GM18873 (cell line): ENCODE data around the gene NDST1.

Experiments
- ATAC-seq: cut with Tn5 transposase; IDR thresholded peaks from one replicate; pipeline ENCODE4 v1.9.1; 2021; ENCODE audit warnings: mild to moderate bottlenecking, moderate library complexity, moderate number of reproducible peaks; ENCODE audit not compliant: unreplicated experiment, low FRiP score

NDST1 gene

GRCh38 chr5:150582241-150583109 lies 74.5 kb downstream of the NDST1 start:
- no peak for ATAC-seq

DNA sequence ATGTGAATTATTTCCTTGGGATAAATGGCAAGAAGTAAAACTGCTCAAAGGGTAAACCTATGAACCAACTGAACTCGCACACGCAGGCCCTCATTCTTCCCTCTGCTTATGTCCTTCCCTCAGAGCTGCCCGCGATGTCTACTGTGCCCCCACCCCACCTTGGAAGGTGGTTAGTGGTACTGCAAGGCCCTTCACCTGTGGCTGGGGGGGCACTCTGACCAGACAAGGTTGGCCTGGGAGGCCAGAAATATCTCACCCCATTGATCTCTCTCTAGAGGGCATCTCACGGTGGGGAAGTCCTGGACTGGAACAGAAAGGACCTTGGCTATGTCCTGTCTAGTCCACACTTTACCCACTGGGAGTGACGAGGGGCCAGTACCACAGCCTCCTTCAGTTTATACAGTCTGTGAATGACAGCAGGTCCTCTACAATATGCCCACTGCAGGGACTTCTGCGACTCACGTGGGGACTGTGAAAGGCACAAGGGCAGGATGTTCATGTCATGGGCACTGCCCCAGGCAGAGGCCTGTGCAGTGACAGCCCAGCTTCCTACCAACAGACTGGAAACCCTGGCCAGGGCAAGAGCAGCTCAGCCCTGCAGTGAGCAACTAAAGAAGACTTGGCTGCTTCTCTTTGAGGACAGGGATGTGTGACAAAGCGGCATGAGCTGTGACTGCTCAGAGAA lies 75.8 kb downstream of the NDST1 start:
- no peak for ATAC-seq

GRCh38 chr5:150584556-150585335 lies 76.8 kb downstream of the NDST1 start:
- ATAC-seq, result no peak

- no peak for ATAC-seq
Measured at GRCh38 chr5:150585781-150586341, 77.9 kb downstream of the NDST1 start.

GRCh38 chr5:150587016-150587415 lies 79.1 kb downstream of the NDST1 start:
- no peak for ATAC-seq

DNA sequence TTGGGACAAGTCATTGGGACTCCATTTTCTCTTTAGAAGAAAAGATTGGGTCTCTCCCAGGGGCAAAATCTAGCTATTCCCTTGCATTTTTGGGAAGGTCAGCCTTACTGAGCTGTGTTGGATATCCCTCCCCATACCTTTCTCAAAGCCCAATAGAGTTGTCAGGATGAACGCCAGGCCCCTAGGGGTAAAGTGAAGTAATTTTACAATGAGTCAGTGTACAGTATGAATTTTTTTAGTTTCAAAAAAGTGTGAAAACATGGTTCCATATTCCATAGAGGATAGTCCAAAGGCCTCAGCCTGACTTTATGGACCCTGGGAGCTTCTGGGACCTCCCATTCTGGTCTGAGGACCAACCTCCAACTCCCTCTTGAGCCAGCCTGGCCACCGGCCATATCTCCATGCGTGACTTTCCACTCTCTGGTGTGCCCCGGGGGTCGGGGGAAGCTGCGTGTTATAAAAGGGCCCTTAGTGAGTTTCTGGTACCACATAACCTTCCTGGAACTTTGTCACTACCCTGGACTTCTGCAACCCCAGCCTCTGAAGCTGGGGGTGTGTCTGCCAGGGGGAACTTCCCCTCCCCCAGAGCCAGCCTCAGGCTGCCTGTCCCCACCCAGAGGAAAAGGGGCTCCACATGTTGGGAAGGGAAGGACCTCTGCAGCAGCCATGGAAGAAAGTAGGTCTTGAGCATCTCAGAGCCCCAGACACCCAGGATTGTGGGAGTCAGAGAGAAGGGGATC lies 80.1 kb downstream of the NDST1 start:
- no peak for ATAC-seq

- ATAC-seq, result no peak
Measured at GRCh38 chr5:150588596-150588890, 80.6 kb downstream of the NDST1 start.

DNA sequence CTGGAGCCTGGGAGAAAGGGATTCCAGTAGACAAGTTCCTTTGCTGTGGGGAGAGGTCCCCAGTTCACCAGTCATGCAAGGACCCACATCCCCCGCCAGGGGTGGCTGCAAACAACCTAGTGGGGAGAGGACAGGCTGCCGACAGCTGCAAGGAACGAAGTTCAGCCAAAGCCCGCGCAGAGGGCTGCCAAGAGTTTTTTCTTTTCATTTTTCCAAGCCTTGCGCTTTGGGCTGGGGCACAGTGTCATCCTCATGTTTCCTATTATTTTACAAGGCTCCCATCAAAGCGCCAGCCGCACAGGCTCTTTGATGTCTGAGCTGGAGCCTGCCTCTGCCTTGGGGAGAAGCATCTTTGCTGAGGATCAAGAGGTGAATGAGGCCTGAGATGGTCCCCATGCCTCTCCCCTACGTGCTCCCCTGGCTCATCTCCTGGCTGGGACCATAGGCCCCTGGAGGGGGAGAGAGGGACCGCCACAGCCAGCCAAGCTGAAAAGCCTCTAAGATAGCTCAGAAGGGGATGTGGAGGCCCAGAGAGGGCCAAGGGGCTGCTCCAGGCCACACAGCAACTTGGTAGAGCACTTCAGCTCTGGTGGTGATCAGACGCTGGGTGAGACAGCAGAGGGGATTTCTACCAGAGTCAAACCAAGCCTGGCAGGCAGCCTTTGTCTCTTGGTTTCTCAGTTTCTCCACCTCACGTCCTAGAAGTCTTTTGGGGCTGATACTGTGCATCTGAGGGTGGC lies 82.1 kb downstream of the NDST1 start:
- no peak for ATAC-seq

- no peak for ATAC-seq
Measured at GRCh38 chr5:150590979-150591695, 83.2 kb downstream of the NDST1 start.

DNA sequence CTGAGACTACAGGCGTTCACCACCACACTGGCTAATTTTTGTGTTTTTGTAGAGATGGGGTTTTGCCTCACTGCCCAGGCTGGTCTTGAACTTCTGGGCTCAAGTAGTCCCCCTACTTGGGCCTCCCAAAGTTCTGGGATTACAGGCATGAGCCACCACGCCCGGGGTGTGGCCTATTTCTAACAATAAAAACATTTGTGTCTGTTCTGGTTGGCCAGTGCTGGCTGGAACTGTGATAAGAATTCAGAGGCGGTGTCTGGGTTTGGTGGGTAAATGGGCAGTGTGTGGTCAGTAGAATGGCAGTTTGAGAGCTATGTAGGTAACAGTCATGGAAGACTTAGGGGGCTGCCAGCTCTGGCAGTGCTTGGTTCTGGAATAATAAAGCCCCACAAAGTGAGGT lies 85.7 kb downstream of the NDST1 start:
- no peak for ATAC-seq

GRCh38 chr5:150593996-150594395 lies 86.1 kb downstream of the NDST1 start:
- no peak for ATAC-seq

DNA sequence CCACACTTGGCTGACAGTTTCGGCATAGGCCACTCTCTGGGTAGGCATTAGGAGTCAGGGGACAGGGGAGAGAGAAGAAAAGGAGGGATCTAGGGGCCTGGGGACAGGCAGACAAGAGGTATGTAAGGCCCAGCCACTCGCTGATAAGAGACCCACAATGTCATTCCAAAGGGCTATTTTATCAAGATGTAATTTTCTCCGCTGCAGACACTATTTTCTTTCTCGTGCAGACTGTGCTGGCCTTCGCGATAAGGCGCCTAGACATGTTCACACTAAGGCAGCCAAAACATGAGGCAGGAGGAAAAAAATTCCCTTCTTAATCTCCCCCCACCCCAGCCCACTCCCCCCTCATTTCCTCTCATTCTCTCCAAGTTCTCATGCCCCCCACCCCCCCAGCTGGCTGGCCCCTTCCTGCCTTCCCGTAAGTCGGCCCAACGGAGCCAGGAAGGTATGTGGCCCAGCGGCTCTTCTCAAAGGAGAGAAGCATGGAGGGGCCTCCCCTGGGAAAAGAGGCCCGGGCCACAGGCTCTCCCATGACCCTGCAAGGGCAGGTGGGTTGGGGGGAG lies 87.6 kb downstream of the NDST1 start:
- ATAC-seq, result no peak

- no peak for ATAC-seq
Measured at GRCh38 chr5:150596313-150596712, 88.4 kb downstream of the NDST1 start.

- no peak for ATAC-seq
Measured at GRCh38 chr5:150596826-150597225, 88.9 kb downstream of the NDST1 start.

DNA sequence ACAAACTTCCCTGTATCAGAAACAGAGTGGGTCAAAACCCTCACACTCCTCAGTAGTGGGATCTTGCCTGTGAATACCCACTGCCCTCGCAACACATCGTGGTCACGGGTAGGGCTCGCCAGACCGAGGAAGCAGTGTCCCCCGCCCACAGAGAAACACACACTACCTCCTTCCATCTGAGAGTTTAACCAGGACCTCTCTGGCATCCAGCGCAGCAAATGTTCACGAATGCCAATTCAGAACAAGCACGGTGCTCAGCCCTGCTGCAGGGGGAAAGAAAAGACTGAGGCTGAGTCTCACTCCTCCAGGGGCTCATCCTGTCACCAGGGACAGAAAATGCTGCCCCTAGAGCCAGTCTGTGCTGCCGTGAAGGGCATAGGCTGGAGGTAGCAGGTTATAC lies 90.1 kb downstream of the NDST1 start:
- no peak for ATAC-seq

DNA sequence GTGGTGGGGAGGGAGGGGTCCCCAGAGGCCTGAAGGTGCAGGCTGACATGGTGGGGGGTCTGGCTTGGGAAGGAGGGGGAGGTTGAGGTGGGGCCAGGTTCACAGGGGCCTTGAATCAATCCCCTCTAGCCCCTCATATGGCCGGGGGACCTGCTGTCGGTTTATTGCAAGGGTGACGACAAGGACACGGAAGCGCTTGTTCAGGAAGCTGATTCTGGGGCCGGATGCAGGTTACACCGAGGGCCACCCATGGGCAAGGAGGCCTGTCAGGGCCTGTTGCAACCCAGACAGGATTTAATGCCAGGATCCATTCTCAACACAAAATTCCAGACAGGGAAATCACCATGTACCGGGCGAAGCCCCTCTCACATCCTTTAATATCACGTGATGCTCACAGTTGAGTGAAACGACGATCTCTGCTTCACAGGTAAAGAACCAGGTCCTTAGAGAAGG lies 90.9 kb downstream of the NDST1 start:
- no peak for ATAC-seq

GRCh38 chr5:150599281-150599680 lies 91.3 kb downstream of the NDST1 start:
- no peak for ATAC-seq

- ATAC-seq, result no peak
Measured at GRCh38 chr5:150599917-150600511, 92.1 kb downstream of the NDST1 start.
